ENCODE measurements around the gene BCLAF1.
A peak's percentile ranks its signal among the peaks of the same experiment; 100 is the strongest.
"Not testable (repeated sequence)": the region's sequence is repeated elsewhere in the genome, so short reads cannot be mapped to it uniquely, and the experiment has no call there.

BCLAF1 gene

GRCh38 chr6:136249811-136250685 is 39.6 kb downstream of the BCLAF1 start, which contains the start of gene MTFR2:
Gene MTFR2, minus strand, starts transcription at chr6:136250311. Its CDS starts 1,212 bp downstream, at chr6:136249099.
- DNase-seq (ENCODE audit: low spot score), result peak; percentile 98

- no peak for DNase-seq (ENCODE audit: low spot score)
Measured at GRCh38 chr6:136249336-136249735, 40.3 kb downstream of the BCLAF1 start.

GRCh38 chr6:136244061-136244616 is 45.5 kb downstream of the BCLAF1 start:
- no peak for DNase-seq (ENCODE audit: low spot score)

GRCh38 chr6:136236466-136237293 is 53.0 kb downstream of the BCLAF1 start:
- no peak for DNase-seq (ENCODE audit: low spot score)

- DNase-seq (ENCODE audit: low spot score), result no peak
Measured at GRCh38 chr6:136235233-136235564, 54.4 kb downstream of the BCLAF1 start.

- no peak for DNase-seq (ENCODE audit: low spot score)
Measured at GRCh38 chr6:136232701-136233100, 56.9 kb downstream of the BCLAF1 start.

- DNase-seq (ENCODE audit: low spot score), result no peak
Measured at GRCh38 chr6:136230219-136230853, 59.3 kb downstream of the BCLAF1 start.

- DNase-seq (ENCODE audit: low spot score), result no peak
Measured at GRCh38 chr6:136228814-136229213, 60.8 kb downstream of the BCLAF1 start.

- DNase-seq (ENCODE audit: low spot score), result no peak
Measured at GRCh38 chr6:136226674-136227377, 62.8 kb downstream of the BCLAF1 start.

GRCh38 chr6:136226027-136226673 is 63.5 kb downstream of the BCLAF1 start:
- DNase-seq (ENCODE audit: low spot score), result peak; percentile 58

- no peak for DNase-seq (ENCODE audit: low spot score)
Measured at GRCh38 chr6:136225496-136225895, 64.2 kb downstream of the BCLAF1 start.

GRCh38 chr6:136224974-136225373 is 64.7 kb downstream of the BCLAF1 start:
- not testable (repeated sequence) for DNase-seq (ENCODE audit: low spot score)

GRCh38 chr6:136216503-136217401 is 72.9 kb downstream of the BCLAF1 start:
- no peak for DNase-seq (ENCODE audit: low spot score)

GRCh38 chr6:136213853-136214252 is 75.8 kb downstream of the BCLAF1 start:
- no peak for DNase-seq (ENCODE audit: low spot score)

GRCh38 chr6:136213012-136213539 is 76.6 kb downstream of the BCLAF1 start:
- no peak for DNase-seq (ENCODE audit: low spot score)

GRCh38 chr6:136212608-136213007 is 77.0 kb downstream of the BCLAF1 start:
- DNase-seq (ENCODE audit: low spot score), result no peak

GRCh38 chr6:136210398-136211165 is 79.1 kb downstream of the BCLAF1 start:
- no peak for DNase-seq (ENCODE audit: low spot score)

- no peak for DNase-seq (ENCODE audit: low spot score)
Measured at GRCh38 chr6:136209496-136209895, 80.2 kb downstream of the BCLAF1 start.

- DNase-seq (ENCODE audit: low spot score), result no peak
Measured at GRCh38 chr6:136208783-136209182, 80.9 kb downstream of the BCLAF1 start.

All from putamen (tissue), 1 donor.